A172 (cell line): ENCODE measurements around the gene ZNF654. TPM values are rescaled to one million over a fixed set of nuclear protein-coding genes. Genes with fewer than 3 reads are reported as not detected.
"Not testable (repeated sequence)": the region's sequence is repeated elsewhere in the genome, so short reads cannot be mapped to it uniquely, and the experiment has no call there.

Experiments used
- DNase-seq: peaks from one replicate; pipeline ENCODE4 v3.0.0-alpha.2; 2015; ENCODE audit warnings: low spot score
- total RNA-seq: library from RNA; depleted of rRNA; stranded (reverse); fragments of >200 nt; shearing (Covaris generic); gene quantifications from 2 replicates; pipeline ENCODE4 v1.2.3, GENCODE V29; 2014

ZNF654 gene
- total RNA-seq, 1 experiment from 2014 or later = 17.0 TPM

- no peak for DNase-seq
Observed at GRCh38 chr3:88059380-88060170, 520 bp downstream of the ZNF654 start.

DNA sequence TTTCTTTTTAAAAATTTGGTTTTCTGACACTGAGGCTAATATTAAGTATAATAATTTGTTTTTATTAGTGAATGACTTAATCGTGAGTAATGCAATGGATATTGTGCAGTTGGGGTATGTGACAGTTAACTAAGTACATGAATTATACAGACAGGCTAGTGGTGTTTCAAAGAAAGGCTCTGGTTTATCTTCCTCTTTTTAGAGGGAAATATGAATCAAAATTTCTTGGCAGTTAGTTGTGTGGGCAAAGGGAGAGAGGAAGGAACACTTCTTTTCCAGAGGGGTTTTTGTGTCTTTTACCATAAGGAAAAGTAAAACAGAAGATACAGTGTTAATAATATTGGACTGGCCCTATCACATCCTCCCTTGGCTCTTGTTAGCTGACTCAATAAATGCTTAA is 2.7 kb downstream of the ZNF654 start:
- DNase-seq = no peak

GRCh38 chr3:88075072-88075471 is 16.0 kb downstream of the ZNF654 start:
- DNase-seq = no peak

DNA sequence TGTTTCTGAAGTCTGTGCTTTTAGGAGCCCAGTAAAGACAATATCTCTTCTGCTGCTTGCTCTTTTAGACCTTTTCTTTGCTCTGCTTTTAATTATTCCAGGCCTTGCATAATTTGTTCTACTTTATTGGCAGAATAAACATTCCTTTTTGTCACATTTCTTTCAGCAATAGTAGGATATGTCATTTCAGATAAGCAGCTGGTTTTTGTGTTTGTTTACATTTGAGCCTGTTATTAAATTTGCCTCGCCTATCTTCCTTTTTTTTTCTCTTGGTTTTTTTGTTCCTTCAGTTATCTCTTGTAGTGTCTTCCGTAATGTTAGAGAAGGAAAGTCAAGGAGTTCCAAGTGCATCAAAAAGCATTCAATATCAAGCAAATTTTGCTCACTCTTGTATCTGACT is 16.4 kb downstream of the ZNF654 start:
- DNase-seq = no peak

DNA sequence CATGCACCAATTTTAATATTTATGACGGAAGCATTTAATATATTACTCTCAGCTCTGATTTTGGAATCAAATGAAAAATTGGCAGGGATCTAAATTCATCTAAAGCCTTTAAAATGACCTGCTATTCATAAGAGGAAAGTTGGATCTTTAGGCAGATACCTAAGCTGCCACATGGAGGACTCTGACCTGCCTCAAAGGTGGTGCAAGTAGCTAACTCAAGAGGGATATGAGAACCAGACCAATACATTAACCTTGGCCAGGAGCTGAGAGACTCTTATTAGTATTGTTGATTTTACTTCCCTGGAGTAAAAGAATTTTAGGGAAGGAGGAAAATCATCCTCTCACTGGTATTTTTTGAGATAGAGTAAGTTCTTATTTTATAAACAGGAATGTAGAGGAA is 17.7 kb downstream of the ZNF654 start:
- DNase-seq = no peak

DNA sequence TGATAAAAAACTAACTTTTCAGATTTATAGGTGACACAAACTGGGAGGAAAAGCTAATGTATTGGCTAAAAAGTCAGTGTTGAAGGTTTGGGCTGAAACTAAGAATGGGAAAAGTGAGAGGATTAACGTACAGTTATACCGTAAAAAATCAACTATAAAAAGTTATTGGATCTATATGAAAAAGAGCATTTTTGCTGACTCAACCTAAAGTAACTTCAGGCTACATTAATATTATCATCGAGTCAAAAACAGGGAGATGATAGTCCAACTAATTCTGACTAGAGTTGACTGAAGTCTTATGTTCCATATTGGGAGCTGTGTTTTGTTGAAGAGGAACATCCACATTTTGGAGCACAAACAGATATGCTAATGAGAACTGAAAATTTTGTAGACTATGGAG is 19.9 kb downstream of the ZNF654 start:
- no peak for DNase-seq

- no peak for DNase-seq
Observed at GRCh38 chr3:88082854-88083253, 23.8 kb downstream of the ZNF654 start.

DNA sequence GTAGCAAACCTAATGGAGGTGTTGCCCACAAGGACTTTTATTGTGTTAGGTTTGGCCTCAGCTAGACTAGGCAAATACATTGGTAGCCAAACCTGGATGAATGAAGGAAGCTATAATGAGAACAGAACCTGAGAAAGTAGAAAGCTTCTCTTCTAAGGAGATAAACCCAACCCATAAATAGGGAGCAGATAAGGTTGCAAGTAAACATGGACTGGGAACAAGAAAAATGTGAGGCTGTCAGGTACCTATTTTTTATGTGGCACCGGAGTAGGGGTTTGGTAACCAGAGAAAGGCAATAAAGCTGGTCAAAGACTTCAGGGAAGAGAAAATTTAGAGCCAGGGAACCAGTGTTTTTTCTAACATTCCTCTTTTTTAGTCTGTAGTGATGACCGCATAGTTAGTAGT is 25.0 kb downstream of the ZNF654 start:
- DNase-seq = no peak

DNA sequence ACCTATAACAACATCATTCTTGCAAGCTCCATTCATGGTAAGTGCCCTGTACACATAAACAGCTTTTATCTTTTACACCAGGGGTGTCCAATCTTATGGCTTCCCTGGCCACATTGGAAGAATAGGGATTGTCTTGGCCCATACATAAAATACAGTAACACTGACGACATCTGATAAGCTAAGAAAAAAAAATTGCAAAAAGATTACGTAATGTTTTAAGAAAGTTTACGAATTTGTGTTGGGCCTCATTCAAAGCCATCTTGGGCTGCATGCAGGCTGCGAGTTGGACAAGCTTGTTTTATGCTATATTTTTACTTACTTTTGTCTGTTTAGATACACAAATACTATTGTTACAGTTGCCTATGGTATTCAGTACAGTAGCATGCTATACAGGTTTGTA is 31.6 kb downstream of the ZNF654 start:
- DNase-seq = no peak

DNA sequence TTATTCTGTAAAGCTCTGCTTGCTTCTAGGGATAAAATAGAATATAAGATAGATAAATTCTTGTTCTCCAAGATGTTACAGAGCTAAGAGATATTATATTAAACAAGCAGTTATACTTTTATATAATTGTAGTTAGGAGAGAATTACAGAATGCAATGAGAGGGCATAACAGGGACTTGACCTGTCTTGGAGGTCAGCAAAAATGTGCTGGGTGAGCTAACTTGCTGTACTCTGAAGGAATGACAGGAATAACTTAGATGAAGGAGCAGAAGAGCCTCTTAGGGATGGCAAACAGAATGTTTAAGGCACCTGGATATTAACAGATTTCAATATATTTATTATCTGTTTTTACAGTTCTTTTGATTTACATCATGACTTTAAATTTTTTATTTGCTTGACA is 33.2 kb downstream of the ZNF654 start:
- DNase-seq = no peak

- DNase-seq = no peak
Observed at GRCh38 chr3:88093266-88093665, 34.2 kb downstream of the ZNF654 start.

GRCh38 chr3:88101142-88101541 is 42.1 kb downstream of the ZNF654 start:
- no peak for DNase-seq

DNA sequence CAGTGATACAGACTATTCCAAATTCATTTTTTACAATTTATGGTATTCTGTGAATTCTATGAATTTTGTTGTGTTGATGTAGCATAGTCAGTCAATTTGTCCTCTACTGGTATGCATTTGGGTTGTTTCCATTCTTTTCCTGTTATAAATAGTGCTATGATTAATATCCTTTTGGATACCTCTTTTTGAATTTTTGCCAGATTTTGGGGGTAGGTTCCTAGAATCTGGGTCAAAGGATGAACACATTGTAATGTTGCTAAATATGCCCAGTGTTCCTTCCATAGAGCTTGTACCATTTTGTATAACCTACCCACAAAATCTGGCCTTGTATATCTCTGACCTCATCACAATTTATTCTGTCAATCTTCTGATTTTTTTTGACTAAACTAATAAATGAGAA is 46.3 kb downstream of the ZNF654 start:
- no peak for DNase-seq

DNA sequence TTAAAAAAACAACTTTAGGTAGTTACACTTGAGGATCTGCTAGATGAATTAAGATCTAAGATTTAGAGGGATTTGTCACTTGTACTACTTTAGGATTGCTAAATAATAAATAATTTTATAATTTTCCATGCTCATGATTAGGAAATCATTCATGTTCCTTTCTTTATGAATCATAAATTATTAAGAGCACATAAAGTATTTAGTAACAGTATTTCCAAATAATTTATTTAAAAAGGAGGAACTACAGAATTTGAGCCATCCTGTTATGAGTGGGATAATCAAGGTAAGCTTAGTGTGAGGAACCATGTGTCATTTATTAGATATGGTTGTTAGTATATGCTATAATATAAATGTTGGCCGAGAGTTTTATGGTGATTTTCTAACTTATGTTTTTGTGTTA is 53.2 kb downstream of the ZNF654 start:
- DNase-seq = no peak

DNA sequence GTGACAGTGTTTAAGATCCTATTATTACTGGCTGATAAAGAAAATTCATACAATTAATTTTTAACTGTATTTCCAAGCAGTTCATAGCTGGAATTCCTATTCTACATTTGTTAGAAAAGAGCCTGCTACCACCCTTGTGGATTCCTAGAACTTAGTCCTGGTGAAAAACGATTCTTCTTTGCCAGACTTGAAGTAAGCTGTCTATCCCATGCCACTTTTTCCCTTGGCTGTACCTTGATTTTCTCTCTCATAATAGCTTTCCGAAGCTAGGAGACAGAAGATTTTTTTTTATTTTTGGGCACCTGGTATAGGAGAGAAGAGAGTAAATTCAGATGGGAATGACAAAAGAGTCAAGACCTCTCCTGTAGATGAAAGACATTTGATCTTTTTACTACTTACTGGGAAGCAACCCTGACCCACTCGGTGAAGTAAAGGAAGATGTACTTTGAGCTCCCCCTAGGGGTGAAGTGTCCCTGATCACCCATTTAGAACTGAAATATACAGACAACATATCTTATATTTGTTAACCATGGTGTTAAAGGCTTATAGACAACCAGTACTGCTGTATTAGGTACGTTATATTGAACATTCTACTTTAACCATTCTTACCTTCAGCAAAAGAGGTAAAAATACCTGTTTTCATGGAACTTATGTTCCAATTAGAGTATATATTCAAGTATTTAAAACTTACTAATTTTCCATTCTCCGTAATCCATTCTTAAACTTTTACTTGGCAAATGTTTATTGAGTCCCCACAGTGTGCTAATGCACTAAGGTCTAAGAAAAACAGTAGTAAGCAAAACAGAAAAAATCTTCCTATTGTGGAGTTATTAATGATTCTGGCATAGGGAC is 54.5 kb downstream of the ZNF654 start:
- peak; percentile 76 for DNase-seq

- no peak for DNase-seq
Observed at GRCh38 chr3:88114878-88115549, 56.0 kb downstream of the ZNF654 start.

DNA sequence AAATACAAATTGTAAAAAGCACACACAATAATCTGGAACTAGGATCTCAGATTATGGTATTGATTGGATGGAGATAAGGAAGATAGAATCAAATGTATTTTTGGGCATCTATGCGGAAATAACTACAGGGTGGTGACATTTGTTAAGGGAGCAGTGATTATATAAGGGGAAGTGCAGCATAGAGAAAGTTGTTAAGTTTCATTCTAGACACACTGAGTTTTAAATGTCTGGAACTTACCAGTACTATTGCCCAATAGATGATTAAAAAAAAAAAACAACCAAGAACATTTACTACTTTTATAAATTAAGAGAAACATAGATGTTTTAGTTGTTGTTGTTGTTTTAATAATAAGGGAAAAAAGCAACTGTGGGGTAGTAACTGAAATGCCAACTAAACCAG is 58.6 kb downstream of the ZNF654 start:
- no peak for DNase-seq

GRCh38 chr3:88118603-88119002 is 59.5 kb downstream of the ZNF654 start:
- not testable (repeated sequence) for DNase-seq

DNA sequence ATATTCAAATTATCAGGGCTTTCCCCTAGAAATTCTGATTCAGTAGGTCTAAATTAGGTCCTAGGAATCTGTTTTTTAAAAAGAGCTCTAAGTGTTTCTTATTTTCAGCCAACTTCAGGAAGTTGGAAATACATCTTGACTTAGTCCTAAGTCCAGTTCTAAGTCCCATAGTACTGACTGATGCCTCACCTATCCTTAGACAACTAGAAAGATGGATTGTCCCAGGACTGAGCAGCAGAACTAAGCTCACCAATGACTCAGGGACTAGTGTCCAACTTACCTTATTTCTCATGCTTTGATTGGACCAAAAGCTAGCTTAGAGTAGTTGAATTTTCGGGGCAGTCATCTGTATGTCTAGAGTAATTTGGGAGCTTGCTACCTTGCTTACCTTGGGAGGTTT is 64.5 kb downstream of the ZNF654 start:
- DNase-seq = no peak

- DNase-seq = no peak
Observed at GRCh38 chr3:88131695-88132094, 72.6 kb downstream of the ZNF654 start.

- DNase-seq = no peak
Observed at GRCh38 chr3:88132894-88133293, 73.8 kb downstream of the ZNF654 start.

DNA sequence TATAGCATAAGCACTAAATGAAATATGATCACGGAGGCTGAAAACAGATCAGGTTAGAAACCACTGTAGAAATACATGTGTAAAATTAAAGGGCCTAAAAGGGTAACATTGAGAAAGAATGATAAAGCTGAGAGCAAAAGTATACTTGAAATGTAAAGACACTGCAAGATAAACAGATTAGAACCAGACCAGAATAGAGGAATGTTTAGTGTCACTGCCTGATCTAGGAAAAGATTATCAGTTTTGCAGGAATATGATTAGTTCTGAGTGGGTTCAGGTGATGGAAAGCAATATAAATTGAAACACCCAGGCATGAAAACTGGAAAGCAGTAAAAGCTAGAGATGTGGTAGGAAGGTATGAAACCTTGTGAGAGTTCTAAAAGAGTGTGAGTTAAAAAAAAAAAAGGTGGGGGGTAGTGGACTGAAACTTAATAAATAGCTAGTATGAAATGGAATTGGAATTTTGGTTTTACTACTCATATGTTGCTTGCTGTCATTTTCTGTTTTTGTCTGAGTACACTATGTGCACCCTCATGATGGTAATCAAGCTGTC is 74.7 kb downstream of the ZNF654 start:
- DNase-seq = no peak
